GM10248 (cell line): ENCODE measurements around the gene ACER1.

Source experiments
- CTCF ChIA-PET: fragments of 300-600 bp; sonication (Branson Sonifier 250); formaldehyde crosslinking; extraction: SDS; loops from one replicate; lab custom pipeline; 2021; ENCODE audit warnings: antibody characterized with exemption; lab: Yijun Ruan, JAX
- POLR2A ChIA-PET: fragments of 350-650 bp; sonication (Branson Sonifier 250); formaldehyde crosslinking; extraction: SDS; loops from one replicate; lab custom pipeline; 2020; ENCODE audit warnings: antibody characterized with exemption; lab: Yijun Ruan, JAX
- DNase-seq: peaks from one replicate; pipeline ENCODE4 v3.0.0; 2012; ENCODE audit errors: extremely low spot score
- TF ChIP-seq, protein P1 (sequence below): IDR thresholded peaks from 2 replicates; pipeline ENCODE4 v1.5.1; 2012; ENCODE audit warnings: mild to moderate bottlenecking, low read depth; ENCODE audit errors: extremely low read depth, missing control alignments, control extremely low read depth

ACER1 gene

DNA sequence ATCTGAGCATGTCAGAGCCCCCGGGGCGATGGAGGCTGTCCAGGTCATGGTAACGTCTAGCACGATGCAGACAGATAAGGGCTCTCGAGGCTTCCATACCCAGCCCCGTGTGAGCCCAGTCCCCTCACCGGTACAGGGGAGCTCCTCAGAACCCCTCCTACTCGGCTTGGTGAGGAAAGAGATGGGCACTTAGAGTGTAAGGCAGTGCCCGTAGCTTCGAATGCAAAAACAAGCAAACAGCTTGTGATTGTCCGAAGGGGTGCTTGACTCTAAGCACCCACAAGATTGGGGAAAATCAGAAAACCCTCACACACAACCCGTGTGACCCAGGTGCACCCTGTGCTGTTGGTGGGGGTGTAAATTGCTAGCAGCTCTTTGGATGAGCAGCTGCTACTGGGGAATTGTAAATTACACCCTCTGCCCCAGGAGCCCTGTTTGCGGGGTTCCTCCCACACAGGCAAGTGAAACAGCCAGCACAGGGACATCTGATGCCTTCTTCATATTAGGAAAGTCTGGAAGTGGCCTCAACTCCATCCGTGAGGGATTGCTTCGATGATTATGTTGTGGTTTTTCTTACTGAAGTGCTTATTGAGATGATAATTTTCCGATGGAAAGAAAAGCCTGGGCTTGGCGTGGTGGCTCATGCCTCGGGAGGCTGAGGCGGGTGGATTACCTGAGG is 43.2 kb upstream of the ACER1 start:
- TF ChIP-seq, protein P1, sequence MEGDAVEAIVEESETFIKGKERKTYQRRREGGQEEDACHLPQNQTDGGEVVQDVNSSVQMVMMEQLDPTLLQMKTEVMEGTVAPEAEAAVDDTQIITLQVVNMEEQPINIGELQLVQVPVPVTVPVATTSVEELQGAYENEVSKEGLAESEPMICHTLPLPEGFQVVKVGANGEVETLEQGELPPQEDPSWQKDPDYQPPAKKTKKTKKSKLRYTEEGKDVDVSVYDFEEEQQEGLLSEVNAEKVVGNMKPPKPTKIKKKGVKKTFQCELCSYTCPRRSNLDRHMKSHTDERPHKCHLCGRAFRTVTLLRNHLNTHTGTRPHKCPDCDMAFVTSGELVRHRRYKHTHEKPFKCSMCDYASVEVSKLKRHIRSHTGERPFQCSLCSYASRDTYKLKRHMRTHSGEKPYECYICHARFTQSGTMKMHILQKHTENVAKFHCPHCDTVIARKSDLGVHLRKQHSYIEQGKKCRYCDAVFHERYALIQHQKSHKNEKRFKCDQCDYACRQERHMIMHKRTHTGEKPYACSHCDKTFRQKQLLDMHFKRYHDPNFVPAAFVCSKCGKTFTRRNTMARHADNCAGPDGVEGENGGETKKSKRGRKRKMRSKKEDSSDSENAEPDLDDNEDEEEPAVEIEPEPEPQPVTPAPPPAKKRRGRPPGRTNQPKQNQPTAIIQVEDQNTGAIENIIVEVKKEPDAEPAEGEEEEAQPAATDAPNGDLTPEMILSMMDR, result no peak
- no peak for DNase-seq
- CTCF ChIA-PET, result interaction anchor here (1.0 to 1.3 kb wide), 3 partner anchors 12 to 16 kb away, joined by 3 to 4 read pairs (median 3); partner anchors contain the start of gene GTF2F1
- POLR2A ChIA-PET, result no interaction called here

DNA sequence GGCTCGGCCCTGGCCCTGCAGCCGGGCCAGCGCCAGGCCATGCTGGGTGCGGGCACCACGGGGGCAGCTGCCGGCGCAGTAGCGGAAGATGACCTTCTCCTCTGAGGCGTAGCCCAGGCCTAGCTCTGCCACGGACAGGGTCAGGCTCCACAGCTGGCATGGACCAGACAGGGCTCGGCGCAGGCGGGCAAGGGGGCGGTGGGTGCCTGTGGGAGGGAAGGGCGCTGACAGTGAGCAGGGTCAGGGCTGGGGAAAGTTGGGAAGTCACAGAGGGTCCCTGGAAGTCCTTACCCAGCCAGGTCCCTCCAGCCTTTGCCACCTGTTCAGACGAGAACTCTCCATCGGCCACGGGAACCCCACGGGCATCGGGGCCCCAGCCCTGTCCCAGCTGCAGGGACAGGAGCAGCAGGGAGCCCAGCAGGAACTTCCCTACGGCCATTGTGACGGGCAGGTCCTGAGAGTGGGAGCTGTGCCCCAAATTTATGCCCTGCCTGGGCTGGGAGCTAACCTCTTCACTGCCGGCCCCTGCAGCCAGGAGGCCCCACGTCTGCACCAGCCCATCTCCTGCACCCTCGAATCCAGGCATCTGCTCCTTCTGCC is 42.1 kb upstream of the ACER1 start, which contains the start of gene PSPN:
PSPN (minus strand) TSS at position 523 of the 600 bp plus-strand sequence; CDS start at position 439, 84 bp downstream.
- TF ChIP-seq, protein P1, result no peak

DNA sequence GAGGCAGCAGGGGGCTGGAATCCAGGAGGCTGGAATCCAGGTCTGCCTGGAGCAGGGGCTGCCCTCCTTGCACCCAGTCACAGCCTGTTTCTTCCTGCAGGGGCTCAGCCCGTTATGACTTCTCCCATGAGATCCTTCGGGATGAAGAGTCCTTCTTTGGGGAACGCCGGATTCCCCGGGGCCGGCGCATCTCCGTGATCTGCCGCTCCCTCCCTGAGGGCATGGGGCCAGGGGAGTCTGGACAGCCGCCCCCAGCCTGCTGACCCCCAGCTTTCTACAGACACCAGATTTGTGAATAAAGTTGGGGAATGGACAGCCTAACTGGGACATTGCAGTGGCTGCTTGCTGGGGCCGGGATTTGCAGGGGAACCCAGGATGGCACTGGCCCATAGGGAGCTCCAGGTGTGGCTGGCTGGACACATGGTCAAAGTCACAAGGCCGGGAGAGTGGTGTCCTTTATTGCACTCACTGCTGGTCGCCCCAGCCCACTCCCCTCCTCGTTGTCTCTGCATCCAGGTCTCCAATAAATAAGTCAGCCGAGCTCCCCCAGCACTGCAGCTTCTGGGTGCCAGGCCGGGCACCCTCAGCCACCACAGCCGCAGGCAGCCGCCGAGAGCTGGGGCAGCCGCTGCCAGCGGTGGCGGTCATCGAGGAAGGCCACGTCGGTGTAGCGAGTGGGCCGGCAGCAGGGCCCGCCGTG is 41.4 kb upstream of the ACER1 start:
- no peak for DNase-seq
- POLR2A ChIA-PET, result interaction anchor here (1.2 kb wide), 1 partner anchor 16 kb away, joined by 10 read pairs; no protein-coding TSS in a partner anchor
- TF ChIP-seq, protein P1, result no peak
- CTCF ChIA-PET, result no interaction called here

More for the DNA sequence above, 42.1 kb upstream of the ACER1 start, which contains the start of gene PSPN:
- POLR2A ChIA-PET, result interaction anchor here (1.2 kb wide), 1 partner anchor 15 kb away, joined by 10 read pairs; no protein-coding TSS in a partner anchor
- no peak for DNase-seq
- CTCF ChIA-PET, result no interaction called here

DNA sequence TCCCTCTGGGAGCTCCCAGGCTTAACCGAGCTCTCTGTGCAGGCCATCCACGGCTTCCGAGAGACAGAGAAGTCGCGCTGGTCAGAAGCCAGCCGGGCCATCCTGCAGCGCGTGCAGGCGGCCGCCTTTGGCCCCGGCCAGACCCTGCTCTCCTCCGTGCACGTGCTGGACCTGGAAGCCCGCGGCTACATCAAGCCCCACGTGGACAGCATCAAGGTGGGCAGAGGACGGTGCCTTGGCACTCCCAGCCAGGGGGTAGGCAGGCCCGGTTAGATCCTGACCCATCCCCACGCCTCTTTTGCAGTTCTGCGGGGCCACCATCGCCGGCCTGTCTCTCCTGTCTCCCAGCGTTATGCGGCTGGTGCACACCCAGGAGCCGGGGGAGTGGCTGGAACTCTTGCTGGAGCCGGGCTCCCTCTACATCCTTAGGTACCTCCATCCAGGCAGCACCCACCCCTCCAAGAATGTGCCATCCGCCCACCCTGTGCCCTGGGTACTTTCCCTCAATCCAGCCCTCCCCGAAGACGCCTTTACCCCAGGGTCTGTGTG is 40.8 kb upstream of the ACER1 start:
- TF ChIP-seq, protein P1, result no peak
- ChIA-PET CTCF (interaction anchor here (0.9 kb wide), 1 partner anchor 155 kb away, joined by 3 read pairs; no protein-coding TSS in a partner anchor), POLR2A (no interaction called here)
- DNase-seq, result no peak

DNA sequence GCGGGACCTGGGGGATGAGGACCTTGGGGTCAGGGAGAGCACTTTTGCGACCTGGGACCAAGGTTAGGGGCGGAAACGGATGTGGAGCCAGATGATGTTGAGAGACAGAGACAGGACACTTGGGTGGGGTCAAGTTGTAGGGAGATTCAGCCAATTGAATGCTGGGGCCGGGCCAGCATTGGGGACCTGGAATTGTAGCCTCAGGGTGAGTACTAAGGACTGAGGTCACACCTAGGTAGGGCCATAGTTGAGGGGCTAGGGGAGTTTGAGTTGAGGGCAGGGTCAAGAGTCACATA is 40.3 kb upstream of the ACER1 start:
- TF ChIP-seq, protein P1, result no peak
- ChIA-PET POLR2A (interaction anchor here (0.7 to 1.9 kb wide), 3 partner anchors 129 to 490 kb away, joined by 5 to 16 read pairs (median 6); partner anchors contain the start of gene TNFSF9), CTCF (interaction anchor here (0.9 kb wide), 1 partner anchor 155 kb away, joined by 3 read pairs; no protein-coding TSS in a partner anchor)
- no peak for DNase-seq
